ENCODE results near the gene PDZD4. TPM values are rescaled to one million over a fixed set of nuclear protein-coding genes. Genes with fewer than 3 reads are reported as not detected.

Gene PDZD4
- total and polyA plus RNA-seq, 9 of the 15 experiments (the other 6 are each of a cell fraction or from before 2014, with no cell fraction given), result 0.05 to 0.38 (median 0.07) TPM; not detected in 5

DNA sequence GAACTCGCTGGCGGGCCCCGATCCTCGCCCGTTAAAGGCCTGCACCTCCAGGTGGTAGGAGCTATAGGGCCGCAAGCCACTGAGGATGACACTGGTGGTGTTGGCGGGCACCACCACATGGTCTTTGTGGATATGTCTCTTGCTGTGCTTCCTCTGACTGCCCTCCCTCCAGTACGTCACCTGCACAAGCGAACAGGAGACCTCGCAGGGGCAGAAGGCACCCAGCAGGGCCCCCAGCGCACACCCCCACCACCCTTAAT is 34.9 kb upstream of the PDZD4 start (continued):
- TF ChIP-seq, protein P1, sequence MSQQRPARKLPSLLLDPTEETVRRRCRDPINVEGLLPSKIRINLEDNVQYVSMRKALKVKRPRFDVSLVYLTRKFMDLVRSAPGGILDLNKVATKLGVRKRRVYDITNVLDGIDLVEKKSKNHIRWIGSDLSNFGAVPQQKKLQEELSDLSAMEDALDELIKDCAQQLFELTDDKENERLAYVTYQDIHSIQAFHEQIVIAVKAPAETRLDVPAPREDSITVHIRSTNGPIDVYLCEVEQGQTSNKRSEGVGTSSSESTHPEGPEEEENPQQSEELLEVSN (IDR thresholded peaks at IDR 0.05; ENCODE audit: borderline replicate concordance in 1 of 2, extremely low read depth in 1 of 2, insufficient read depth in 1 of 2, insufficient read length in 1 of 2, low read depth in 1 of 2, low read length in 1 of 2, poor library complexity in 1 of 2, severe bottlenecking in 1 of 2), result no peak
- no peak for TF ChIP-seq ETS2 (tag; IDR thresholded peaks at IDR 0.05; ENCODE audit: borderline replicate concordance, poor library complexity, severe bottlenecking)
- TF ChIP-seq, protein P2, sequence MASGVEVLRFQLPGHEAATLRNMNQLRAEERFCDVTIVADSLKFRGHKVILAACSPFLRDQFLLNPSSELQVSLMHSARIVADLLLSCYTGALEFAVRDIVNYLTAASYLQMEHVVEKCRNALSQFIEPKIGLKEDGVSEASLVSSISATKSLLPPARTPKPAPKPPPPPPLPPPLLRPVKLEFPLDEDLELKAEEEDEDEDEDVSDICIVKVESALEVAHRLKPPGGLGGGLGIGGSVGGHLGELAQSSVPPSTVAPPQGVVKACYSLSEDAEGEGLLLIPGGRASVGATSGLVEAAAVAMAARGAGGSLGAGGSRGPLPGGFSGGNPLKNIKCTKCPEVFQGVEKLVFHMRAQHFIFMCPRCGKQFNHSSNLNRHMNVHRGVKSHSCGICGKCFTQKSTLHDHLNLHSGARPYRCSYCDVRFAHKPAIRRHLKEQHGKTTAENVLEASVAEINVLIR (CRISPR knock-in tag; IDR thresholded peaks at IDR 0.05), result no peak
- TF ChIP-seq, protein P3, sequence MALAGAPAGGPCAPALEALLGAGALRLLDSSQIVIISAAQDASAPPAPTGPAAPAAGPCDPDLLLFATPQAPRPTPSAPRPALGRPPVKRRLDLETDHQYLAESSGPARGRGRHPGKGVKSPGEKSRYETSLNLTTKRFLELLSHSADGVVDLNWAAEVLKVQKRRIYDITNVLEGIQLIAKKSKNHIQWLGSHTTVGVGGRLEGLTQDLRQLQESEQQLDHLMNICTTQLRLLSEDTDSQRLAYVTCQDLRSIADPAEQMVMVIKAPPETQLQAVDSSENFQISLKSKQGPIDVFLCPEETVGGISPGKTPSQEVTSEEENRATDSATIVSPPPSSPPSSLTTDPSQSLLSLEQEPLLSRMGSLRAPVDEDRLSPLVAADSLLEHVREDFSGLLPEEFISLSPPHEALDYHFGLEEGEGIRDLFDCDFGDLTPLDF (CRISPR knock-in tag; IDR thresholded peaks at IDR 0.05), result no peak

DNA sequence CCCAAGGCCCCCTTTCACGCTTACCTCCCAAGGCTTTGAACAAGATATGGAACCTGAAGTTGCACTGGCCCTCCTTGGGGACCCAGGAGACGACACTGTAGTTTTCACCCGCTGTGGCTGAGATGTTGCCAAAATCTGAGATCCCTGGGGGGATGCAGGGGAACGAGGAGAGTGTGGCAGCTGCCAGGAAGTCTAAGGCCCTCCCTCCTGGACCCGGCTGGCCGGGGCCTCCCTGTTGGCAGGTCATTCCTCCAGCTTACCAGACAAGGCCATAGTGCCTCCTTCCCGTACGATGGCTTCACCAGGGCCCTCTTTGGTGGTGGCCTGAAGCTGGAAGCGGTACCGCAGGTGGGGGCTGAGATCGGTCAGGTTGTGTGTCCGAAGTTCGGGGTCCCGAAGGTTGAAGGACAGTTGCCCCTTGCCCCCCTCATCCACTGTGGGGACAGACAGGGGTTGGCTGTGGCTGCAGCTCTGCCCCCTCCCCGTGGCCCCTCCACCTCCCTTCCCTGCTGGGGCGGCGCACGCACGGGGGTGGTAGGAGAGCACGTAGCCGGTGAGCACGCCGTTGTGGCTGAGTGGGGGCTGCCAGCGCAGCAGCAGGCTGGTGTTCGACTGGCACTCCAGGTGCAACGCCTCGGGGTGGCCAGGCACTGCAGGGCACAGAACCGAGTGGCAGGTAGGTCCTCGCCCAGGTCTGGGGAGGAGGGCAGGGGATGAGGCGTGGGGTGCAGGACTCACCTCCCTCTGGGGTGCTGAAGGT is 34.4 kb upstream of the PDZD4 start:
- peaks cover 0 to 32% of the 10 kb centered on the region in 2 experiments; a peak in 2 of 5 replicates for H3K4me1 ChIP-seq (replicated peaks in 1 of 2; ENCODE audit: control insufficient read depth in 2 of 2, insufficient read depth in 2 of 2, low read length in 2 of 2)
- intact Hi-C loops (cut with micrococcal nuclease), result no loop called here
- FAIRE-seq, result no peak
- ChIA-PET POLR2A (no interaction called here), CTCF (ENCODE audit: low intra/inter-chr PET ratio) (no interaction called here)
- in situ Hi-C loops (cut with MboI), result no loop called here
- H3K4me3 ChIP-seq, result no peak overlapping the region
- 0 out of 2 replicates have a peak, but pooled peaks cover 10% of the 10 kb centered on the region for H4K20me1 ChIP-seq (replicated peaks; ENCODE audit: control insufficient read depth, insufficient read depth, low read length)
- no TSS peak for BruUV-seq (replicated peaks)
- no peak overlapping the region for H2AFZ ChIP-seq (ENCODE audit: low read depth, low read length)
- no peak overlapping the region for H3K27ac ChIP-seq (ENCODE audit: extremely low read depth, low read depth, low read length)
- ATAC-seq, result no peak
- H3K9me1 ChIP-seq (ENCODE audit: control insufficient read depth, insufficient read depth, low read length), result no peaks in the 10 kb centered on the region
- DNase-seq (ENCODE audit: extremely low read depth in 1 of 4, low spot score in 3 of 4), result no peak
- WGBS (ENCODE audit: insufficient coverage, low coverage, missing lambda C conversion rate), result 10% methylated on average over 22 of the region's 30 CpGs
- H3K4me2 ChIP-seq (ENCODE audit: insufficient read depth, low read length), result no peak overlapping the region
- no peaks in the 10 kb centered on the region for H3K9me3 ChIP-seq (replicated peaks; ENCODE audit: control insufficient read depth, insufficient read depth, low read depth, low read length)
- no peaks in the 10 kb centered on the region for H3K79me2 ChIP-seq (ENCODE audit: control insufficient read depth, insufficient read depth, low read length)
- H3K27me3 ChIP-seq (ENCODE audit: control insufficient read depth in 2 of 2, insufficient read depth in 2 of 2, low read length in 2 of 2), result peaks cover 17 to 76% of the 10 kb centered on the region in 2 experiments; a peak in 4 of 5 replicates
- H3K9ac ChIP-seq (ENCODE audit: insufficient read depth in 1 of 2, low read depth in 2 of 2, low read length in 2 of 2), result no peak overlapping the region
- no peaks in the 10 kb centered on the region for H3K36me3 ChIP-seq (ENCODE audit: control insufficient read depth, insufficient read depth, low read length)
- TF ChIP-seq ZNF764 (CRISPR knock-in tag; IDR thresholded peaks at IDR 0.05; ENCODE audit: low read depth), result no peak
- TF ChIP-seq, protein P4, sequence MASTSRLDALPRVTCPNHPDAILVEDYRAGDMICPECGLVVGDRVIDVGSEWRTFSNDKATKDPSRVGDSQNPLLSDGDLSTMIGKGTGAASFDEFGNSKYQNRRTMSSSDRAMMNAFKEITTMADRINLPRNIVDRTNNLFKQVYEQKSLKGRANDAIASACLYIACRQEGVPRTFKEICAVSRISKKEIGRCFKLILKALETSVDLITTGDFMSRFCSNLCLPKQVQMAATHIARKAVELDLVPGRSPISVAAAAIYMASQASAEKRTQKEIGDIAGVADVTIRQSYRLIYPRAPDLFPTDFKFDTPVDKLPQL (IDR thresholded peaks at IDR 0.05; ENCODE audit: extremely low read depth, insufficient read length), result no peak
- TF ChIP-seq, protein P5, sequence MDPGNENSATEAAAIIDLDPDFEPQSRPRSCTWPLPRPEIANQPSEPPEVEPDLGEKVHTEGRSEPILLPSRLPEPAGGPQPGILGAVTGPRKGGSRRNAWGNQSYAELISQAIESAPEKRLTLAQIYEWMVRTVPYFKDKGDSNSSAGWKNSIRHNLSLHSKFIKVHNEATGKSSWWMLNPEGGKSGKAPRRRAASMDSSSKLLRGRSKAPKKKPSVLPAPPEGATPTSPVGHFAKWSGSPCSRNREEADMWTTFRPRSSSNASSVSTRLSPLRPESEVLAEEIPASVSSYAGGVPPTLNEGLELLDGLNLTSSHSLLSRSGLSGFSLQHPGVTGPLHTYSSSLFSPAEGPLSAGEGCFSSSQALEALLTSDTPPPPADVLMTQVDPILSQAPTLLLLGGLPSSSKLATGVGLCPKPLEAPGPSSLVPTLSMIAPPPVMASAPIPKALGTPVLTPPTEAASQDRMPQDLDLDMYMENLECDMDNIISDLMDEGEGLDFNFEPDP (CRISPR knock-in tag; IDR thresholded peaks at IDR 0.05), result no peak
- no peak for TF ChIP-seq CBX2 (IDR thresholded peaks at IDR 0.05; ENCODE audit: insufficient read depth, low read length, poor library complexity, severe bottlenecking)
- TF ChIP-seq TAF7 (tag; IDR thresholded peaks at IDR 0.05), result no peak
- no peak for TF ChIP-seq ARHGAP35 (IDR thresholded peaks at IDR 0.05; ENCODE audit: partially characterized antibody)
- no peak for TF ChIP-seq MAFG (tag; conservative IDR thresholded peaks at IDR 0.05)
- TF ChIP-seq ESRRA (IDR thresholded peaks at IDR 0.05; ENCODE audit: borderline replicate concordance, low read depth), result no peak
- TF ChIP-seq MCM3 (IDR thresholded peaks at IDR 0.05), result no peak
- no peak for TF ChIP-seq MYNN (IDR thresholded peaks at IDR 0.05)
- no peak for TF ChIP-seq MYNN (CRISPR knock-in tag; IDR thresholded peaks at IDR 0.05)

Measured in K562 (cell line).